IMR-90 (cell line): ENCODE results near the gene UBE3C. TPM values are rescaled to one million over a fixed set of nuclear protein-coding genes. Genes with fewer than 3 reads are reported as not detected.

ENCODE experiments used
- ATAC-seq: fragments of 200-7000 bp; cut with Tn5 transposase; 2 replicates; pipeline ENCODE4 v1.9.1; 2020; ENCODE audit warnings: low read depth, mild to moderate bottlenecking, moderate library complexity
- BruUV-seq: library from RNA; stranded (reverse); fragments of 400-500 nt; replicated peaks from 2 replicates; lab custom pipeline; 2021; lab: Mats Ljungman, UMichigan
- CTCF ChIA-PET: fragments of 300-600 bp; formaldehyde crosslinking; extraction: SDS; loops from one replicate; lab custom pipeline; 2021; ENCODE audit warnings: antibody characterized with exemption; lab: Yijun Ruan, JAX
- POLR2A ChIA-PET: fragments of 300-600 bp; sonication (Branson Sonifier 250); formaldehyde crosslinking; loops from one replicate; lab custom pipeline; 2022; ENCODE audit warnings: antibody characterized with exemption; ENCODE audit not compliant: unreplicated experiment; lab: Charles Lee
- DNase-seq: peaks from one replicate; pipeline ENCODE4 v3.0.0; 2013
- H2AFZ ChIP-seq: replicated peaks from 2 replicates; pipeline ENCODE3; 2013; ENCODE audit warnings: low read length, mild to moderate bottlenecking; ENCODE audit not compliant: poor library complexity
- H2AK5ac ChIP-seq: 2 replicates; pipeline ENCODE4 v1.6.1; 2013; ENCODE audit warnings: low read depth, low read length, inconsistent platforms
- H2AK9ac ChIP-seq: replicated peaks from 2 replicates; pipeline ENCODE3; 2013; ENCODE audit warnings: mild to moderate bottlenecking, low read depth, low read length, moderate library complexity; ENCODE audit not compliant: poor library complexity
- H2BK120ac ChIP-seq: 2 replicates; pipeline ENCODE4 v1.6.1; 2013; ENCODE audit warnings: low read depth, low read length, inconsistent platforms
- H2BK15ac ChIP-seq: 3 replicates; pipeline ENCODE4 v1.6.1; 2013; ENCODE audit warnings: low read depth, low read length, inconsistent platforms
- H2BK20ac ChIP-seq: 2 replicates; pipeline ENCODE4 v1.6.1; 2013; ENCODE audit warnings: low read depth, mild to moderate bottlenecking, inconsistent platforms, low read length, moderate library complexity
- H2BK5ac ChIP-seq: 2 replicates; pipeline ENCODE4 v1.6.1; 2013; ENCODE audit warnings: mild to moderate bottlenecking, low read depth, low read length, inconsistent platforms; ENCODE audit not compliant: poor library complexity, severe bottlenecking
- H3K14ac ChIP-seq: replicated peaks from 2 replicates; pipeline ENCODE4 v1.6.1; 2013; ENCODE audit warnings: low read depth, low read length, inconsistent platforms
- H3K18ac ChIP-seq: 2 replicates; pipeline ENCODE4 v1.6.1; 2013; ENCODE audit warnings: low read depth, low read length, control low read depth
- H3K23ac ChIP-seq: 2 replicates; pipeline ENCODE4 v1.6.1; 2013; ENCODE audit warnings: low read depth, low read length, inconsistent platforms
- H3K27ac ChIP-seq: 2 replicates; pipeline ENCODE4 v1.5.1; 2013; ENCODE audit warnings: mild to moderate bottlenecking, control low read depth, low read length; ENCODE audit not compliant: insufficient read depth
- H3K27me3 ChIP-seq: 2 replicates; pipeline ENCODE4 v1.6.1; 2013; ENCODE audit warnings: low read length; ENCODE audit not compliant: control insufficient read depth, insufficient read depth
- H3K36me3 ChIP-seq: 2 replicates; pipeline ENCODE4 v1.6.1; 2013; ENCODE audit warnings: low read length, mixed read lengths; ENCODE audit not compliant: control insufficient read depth, insufficient read depth
- H3K4ac ChIP-seq: 2 replicates; pipeline ENCODE4 v1.6.1; 2013; ENCODE audit warnings: low read depth, low read length, inconsistent platforms
- H3K4me1 ChIP-seq: 2 replicates; pipeline ENCODE4 v1.6.1; 2013; ENCODE audit warnings: low read length, mixed read lengths; ENCODE audit not compliant: control insufficient read depth, insufficient read depth
- H3K4me2 ChIP-seq: 2 replicates; pipeline ENCODE4 v1.6.1; 2013; ENCODE audit warnings: low read depth, mild to moderate bottlenecking, control low read depth, low read length, moderate library complexity
- H3K4me3 ChIP-seq: 2 replicates; pipeline ENCODE4 v1.5.1; 2013; ENCODE audit warnings: low read depth, mild to moderate bottlenecking, control low read depth, low read length, moderate library complexity; ENCODE audit not compliant: insufficient read depth
- H3K56ac ChIP-seq: 2 replicates; pipeline ENCODE4 v1.6.1; 2013; ENCODE audit warnings: low read length, inconsistent platforms; ENCODE audit not compliant: insufficient read depth; ENCODE audit errors: extremely low read depth
- H3K79me1 ChIP-seq, 2 experiments: 2 replicates each; pipeline ENCODE4 v1.6.1; 2013; ENCODE audit warnings: low read length in 2 of 2, inconsistent platforms in 1 of 2, low read depth in 1 of 2
- H3K9ac ChIP-seq: 2 replicates; pipeline ENCODE4 v1.6.1; 2013; ENCODE audit warnings: low read depth, low read length, control low read depth
- H3K9me1 ChIP-seq: 2 replicates; pipeline ENCODE4 v1.6.1; 2013; ENCODE audit warnings: low read length, inconsistent platforms; ENCODE audit not compliant: insufficient read depth
- H3K9me3 ChIP-seq: 2 replicates; pipeline ENCODE4 v1.6.1; 2013; ENCODE audit warnings: low read length; ENCODE audit not compliant: control insufficient read depth, insufficient read depth
- H4K20me1 ChIP-seq: 2 replicates; pipeline ENCODE4 v1.6.1; 2013; ENCODE audit warnings: low read length, inconsistent platforms; ENCODE audit not compliant: insufficient read depth
- H4K5ac ChIP-seq: 2 replicates; pipeline ENCODE4 v1.6.1; 2013; ENCODE audit warnings: mild to moderate bottlenecking, low read depth, low read length, control low read depth
- H4K8ac ChIP-seq, 2 experiments: 2 replicates each; pipeline ENCODE4 v1.6.1; 2013; ENCODE audit warnings: low read depth in 2 of 2, low read length in 2 of 2, control low read depth in 1 of 2, inconsistent platforms in 1 of 2
- H4K91ac ChIP-seq: 2 replicates; pipeline ENCODE4 v1.6.1; 2013; ENCODE audit warnings: low read depth, low read length, inconsistent platforms; ENCODE audit not compliant: insufficient read depth
- MAFK ChIP-seq: IDR thresholded peaks from 2 replicates; pipeline ENCODE4 v1.6.1; 2012; ENCODE audit warnings: low read depth, low read length, improper control_type of control experiment
- MXI1 ChIP-seq: IDR thresholded peaks from 2 replicates; pipeline ENCODE4 v1.6.1; 2012; ENCODE audit warnings: low read depth, mild to moderate bottlenecking, low read length, moderate library complexity, borderline replicate concordance
- SMC3 ChIP-seq: fragments of 150-350 bp; IDR thresholded peaks from 2 replicates; pipeline ENCODE4 v1.6.1; 2016; ENCODE audit warnings: low read depth, mild to moderate bottlenecking, antibody characterized with exemption, low read length, moderate library complexity
- WGBS, 2 experiments: methylation state at CpG; one replicate each; pipeline versions ENCODE4 v1.1.5 to v1.1.7; 2013; ENCODE audit warnings: missing lambda C conversion rate in 2 of 2; ENCODE audit not compliant: insufficient read length in 1 of 2; ENCODE audit errors: extremely low coverage in 2 of 2; 5-methylcytosine and 5-hydroxymethylcytosine counted together
- dilution Hi-C: fragments of 300-500 bp; cut with HindIII; formaldehyde crosslinking; loops from one replicate; pipeline ENCODE4 v1.14.3; 2018; ENCODE audit warnings: low sequenced_read_pairs; ENCODE audit not compliant: unreplicated experiment
- in situ Hi-C: fragments of 300-500 bp; cut with MboI; formaldehyde crosslinking; loops from 3 replicates; pipeline ENCODE4 v1.14.3; 2019; ENCODE audit warnings: low sequenced_read_pairs, inconsistent platforms, mixed read lengths
- intact Hi-C: fragments of 100-400 bp; cut with micrococcal nuclease; formaldehyde crosslinking; loops from 2 replicates; pipeline ENCODE4 v1.10.0; 2022
- polyA plus RNA-seq, 3 experiments: library from polyadenylated mRNA; depleted of rRNA; stranded (reverse); fragments of >200 nt; gene quantifications; 2 replicates each; pipeline ENCODE4 v1.2.3, GENCODE V29; 2012; ENCODE audit warnings: low replicate concordance in 1 of 3
- total RNA-seq: library from RNA; depleted of rRNA; stranded (reverse); fragments of >200 nt; gene quantifications from 2 replicates; pipeline ENCODE4 v1.2.3, GENCODE V29; 2012

The UBE3C gene
- total and polyA plus RNA-seq, 2 of the 4 experiments (the other 2 are of a cell fraction): 43.0 to 60.6 TPM

DNA sequence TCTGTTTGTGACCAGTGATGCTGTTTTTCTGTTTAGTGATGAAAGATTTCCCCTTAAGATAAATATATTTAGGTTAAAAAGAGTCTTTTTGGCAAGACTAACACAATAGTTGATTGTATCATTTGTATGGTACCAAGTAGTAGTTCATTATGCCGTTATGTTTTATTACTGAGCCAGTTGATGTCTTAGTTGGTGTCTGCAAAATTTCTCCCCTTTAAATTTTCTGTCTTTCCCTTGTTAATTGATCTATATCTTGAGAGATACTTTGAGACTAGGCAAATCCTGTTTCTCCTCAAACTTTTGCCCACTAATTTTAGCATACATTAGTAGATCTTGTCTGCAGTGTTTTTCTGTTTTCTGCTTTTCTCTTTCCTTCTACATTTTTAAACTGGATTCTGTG is 21.7 kb downstream of the UBE3C start:
- TF ChIP-seq SMC3: no peak
- TF ChIP-seq MAFK: no peak
- no peak for TF ChIP-seq MXI1
- Histone ChIP-seq H3K18ac (no peak overlapping the region), H2BK15ac (no peak overlapping the region), H3K79me1 (peaks cover 15 to 48% of the 10 kb centered on the region in 2 experiments; a peak in 3 of 4 replicates), H3K4me1 (peaks cover 2% of the 10 kb centered on the region), H2BK5ac (no peak overlapping the region), H2AFZ (no peak overlapping the region), H3K4me3 (no peak overlapping the region), H3K14ac (no peak overlapping the region), H3K9ac (no peak overlapping the region), H3K27ac (no peak overlapping the region), H3K4ac (no peak overlapping the region), H4K5ac (no peak overlapping the region), H3K9me1 (peaks cover 10% of the 10 kb centered on the region), H2AK9ac (no peak overlapping the region), H3K9me3 (no peaks in the 10 kb centered on the region), H4K91ac (no peak overlapping the region), H2AK5ac (no peak overlapping the region), H2BK120ac (no peak overlapping the region), H3K27me3 (no peaks in the 10 kb centered on the region), H3K56ac (no peak overlapping the region), H4K20me1 (peaks cover 60% of the 10 kb centered on the region), H2BK20ac (no peak overlapping the region), H3K36me3 (peaks cover 8% of the 10 kb centered on the region), H3K23ac (no peak overlapping the region), H3K4me2 (no peak overlapping the region), H4K8ac (no peak overlapping the region)
- dilution Hi-C loops (no loop called here), intact Hi-C loops (no loop called here), in situ Hi-C loops (no loop called here)
- BruUV-seq: no TSS peak
- ChIA-PET CTCF (no interaction called here), POLR2A (no interaction called here)
- ATAC-seq: no peak
- DNase-seq: no peak
- WGBS, 2 experiments: no CpG with 5 or more reads among the region's 1 CpG
